Stimulated activated CD4-positive, alpha-beta T cell treated with anti-CD3 and anti-CD28 coated beads, Interleukin-12 subunit alpha, Interleukin-12 subunit beta, amount 100 ng/mL, for 4 hours (primary cell): ENCODE data around the gene CFAP410.

Experiments
- DNase-seq: peaks from one replicate; pipeline ENCODE4 v3.0.0-alpha.2; 2020

CFAP410 gene

DNA sequence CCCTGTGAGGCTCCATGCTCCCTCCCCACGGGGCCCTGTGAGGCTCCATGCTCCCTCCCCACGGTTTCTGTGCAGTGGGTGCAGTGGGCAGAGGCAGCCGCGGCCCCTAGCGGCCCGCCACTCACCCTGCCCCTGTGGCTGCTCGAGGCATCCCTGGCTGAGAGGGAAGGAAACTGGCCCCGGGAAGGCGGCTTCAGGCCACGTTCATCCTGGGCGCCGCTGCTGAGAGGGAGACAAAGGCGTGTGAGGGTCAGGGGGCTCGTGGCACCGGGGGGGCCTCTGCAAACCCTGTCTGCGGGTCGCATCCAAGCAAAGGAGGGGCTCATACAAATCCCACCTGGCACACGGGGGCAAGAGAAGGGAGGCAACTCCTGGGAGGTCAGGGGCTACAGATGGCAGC lies 8.5 kb downstream of the CFAP410 start:
- no peak for DNase-seq

DNA sequence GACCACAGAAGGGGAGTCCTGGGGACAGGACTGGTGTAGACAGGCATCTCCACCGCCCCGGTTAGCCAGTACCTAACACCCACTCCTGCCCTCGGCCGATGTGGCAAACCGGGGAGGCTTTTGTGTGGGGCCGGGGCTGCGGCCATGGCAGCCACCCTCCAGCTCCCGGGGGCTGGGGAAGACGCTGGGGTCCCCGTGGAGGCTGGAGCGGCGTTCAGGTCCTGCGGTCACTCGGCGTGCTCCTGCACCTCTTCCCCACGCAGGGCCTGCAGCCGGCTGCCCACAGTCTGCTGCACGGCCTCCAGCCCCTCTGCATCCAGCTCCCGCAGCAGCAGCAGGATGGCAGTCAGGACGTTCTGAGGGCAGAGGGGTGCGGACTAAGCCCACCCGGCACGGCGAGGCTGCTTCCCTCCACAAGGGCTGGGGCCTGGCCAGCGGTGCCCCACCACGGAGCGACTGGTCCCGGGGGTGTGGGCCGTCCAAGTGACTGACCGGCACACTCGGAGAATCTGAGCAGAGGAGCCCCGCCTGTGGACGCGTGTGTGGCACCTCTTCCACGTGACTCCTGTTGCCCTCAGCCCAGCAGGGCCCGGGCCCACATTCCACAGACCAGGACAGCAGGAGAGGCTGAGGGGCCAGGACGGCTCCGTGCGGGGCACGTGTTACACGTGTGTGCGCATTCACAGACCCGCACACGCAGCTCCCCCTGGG lies 9.1 kb downstream of the CFAP410 start:
- DNase-seq: no peak

- DNase-seq: no peak
Observed at GRCh38 chr21:44329086-44329889, 9.9 kb downstream of the CFAP410 start.

GRCh38 chr21:44328242-44328895 lies 10.8 kb downstream of the CFAP410 start:
- DNase-seq: no peak

- DNase-seq: no peak
Observed at GRCh38 chr21:44327603-44327974, 11.6 kb downstream of the CFAP410 start.

DNA sequence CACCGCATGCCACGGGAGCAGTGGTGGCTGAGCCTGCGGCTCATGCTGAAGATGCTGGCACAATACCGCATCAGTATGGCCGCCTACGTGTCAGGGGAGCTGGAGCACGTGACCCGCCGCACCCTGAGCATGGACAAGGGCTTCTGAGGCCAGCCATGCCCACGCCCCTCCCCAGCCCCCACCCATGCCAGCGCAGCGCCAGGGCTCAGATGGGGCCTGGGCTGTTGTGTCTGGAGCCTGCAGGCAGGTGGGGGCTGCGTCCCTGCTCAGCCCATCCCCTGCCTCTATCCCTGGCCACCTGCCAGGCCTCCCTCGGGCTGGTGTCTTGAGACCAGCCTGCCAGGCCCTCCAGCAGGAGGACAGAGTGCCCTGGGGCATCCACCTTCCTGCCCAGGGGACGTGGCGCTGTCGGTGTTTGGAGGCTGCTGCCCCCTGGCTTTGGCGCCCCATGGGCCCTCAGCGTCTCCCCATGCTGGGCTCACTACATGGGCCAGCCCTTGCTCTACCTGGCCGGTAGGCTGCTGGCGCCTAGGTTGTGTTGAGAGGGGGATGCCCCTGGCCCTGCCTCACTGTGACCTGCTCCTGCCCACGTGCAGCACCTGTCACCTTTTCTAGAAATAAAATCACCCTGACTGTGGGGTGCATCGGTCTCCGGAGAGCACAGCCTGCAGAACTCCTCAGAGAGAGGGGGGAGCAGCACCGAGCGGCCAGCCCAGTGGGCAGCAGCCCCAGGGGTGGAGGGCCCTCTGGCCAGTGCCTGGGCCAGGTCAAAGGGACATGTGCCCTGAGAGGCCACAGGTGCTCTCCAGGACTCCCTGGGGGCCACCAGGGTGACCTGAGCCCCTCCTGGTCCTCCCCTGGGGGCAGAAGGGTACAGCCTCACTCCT lies 12.2 kb downstream of the CFAP410 start:
- no peak for DNase-seq

- DNase-seq: no peak
Observed at GRCh38 chr21:44326272-44326647, 12.9 kb downstream of the CFAP410 start.

- DNase-seq: no peak
Observed at GRCh38 chr21:44325386-44326271, 13.6 kb downstream of the CFAP410 start.

- no peak for DNase-seq
Observed at GRCh38 chr21:44324854-44325107, 14.4 kb downstream of the CFAP410 start.

DNA sequence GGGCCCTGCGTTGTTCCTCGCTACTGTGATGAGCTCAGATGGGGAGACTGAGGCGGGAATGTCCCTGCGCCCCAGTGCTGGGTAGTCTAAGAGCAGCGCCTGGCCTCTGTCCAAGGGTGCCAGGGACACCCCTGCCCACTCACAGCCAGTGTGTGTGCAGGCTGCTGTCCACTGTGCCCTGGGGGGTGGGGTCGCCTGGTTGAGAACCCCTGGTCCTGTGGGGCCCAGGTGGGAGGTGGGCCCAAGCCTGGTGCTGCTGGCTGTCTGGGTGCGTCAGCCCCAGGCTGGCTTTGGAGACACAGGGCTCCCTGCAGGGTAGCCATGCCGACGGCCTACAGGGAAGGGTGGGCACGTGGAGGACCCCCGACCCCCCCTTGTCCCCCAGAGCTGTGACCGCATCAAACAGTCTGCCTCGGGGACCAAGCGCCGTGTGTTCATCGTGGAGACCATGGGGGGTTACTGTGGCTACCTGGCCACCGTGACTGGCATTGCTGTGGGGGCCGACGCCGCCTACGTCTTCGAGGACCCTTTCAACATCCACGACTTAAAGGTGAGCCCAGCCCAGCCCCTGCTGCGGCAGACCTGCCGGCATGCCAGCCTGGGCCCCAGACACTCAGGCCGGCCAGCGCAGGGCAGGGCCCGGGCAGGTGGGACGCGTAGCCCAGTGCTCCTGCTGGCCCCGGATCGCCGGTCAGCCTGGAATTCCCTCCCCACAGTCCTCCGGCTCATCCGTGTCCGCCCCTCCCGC lies 14.9 kb downstream of the CFAP410 start:
- DNase-seq: no peak

GRCh38 chr21:44323591-44323990 lies 15.6 kb downstream of the CFAP410 start:
- no peak for DNase-seq

GRCh38 chr21:44322621-44323325 lies 16.4 kb downstream of the CFAP410 start:
- DNase-seq: no peak

DNA sequence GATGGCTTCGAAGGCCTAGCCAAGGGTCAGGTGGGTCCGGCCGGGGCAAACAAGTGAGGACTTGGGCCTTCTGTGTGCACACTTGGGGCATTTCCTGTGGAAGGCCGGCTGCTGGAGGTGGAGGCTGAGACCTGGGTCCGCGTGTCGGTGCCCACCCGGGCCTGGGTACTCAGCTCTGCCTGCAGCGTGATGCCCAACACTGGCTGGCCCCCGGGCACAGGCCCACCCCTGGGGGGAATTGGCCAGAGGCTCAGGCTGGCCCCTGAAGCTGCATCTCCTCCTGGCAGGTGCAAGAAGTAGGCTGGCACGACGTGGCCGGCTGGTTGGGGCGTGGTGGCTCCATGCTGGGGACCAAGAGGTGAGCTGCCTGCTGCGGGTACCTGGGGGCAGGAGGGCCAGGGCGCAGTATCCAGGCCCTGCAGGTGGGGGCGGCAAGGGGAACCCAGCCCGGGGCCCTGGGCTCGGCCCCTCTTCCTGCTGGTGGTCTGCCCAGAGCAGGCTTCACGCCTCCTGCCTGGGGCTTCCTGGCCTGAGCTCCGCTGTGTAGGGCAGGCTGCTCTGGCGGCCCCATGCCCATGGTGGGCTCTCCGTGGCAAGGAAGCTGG lies 17.2 kb downstream of the CFAP410 start:
- no peak for DNase-seq

DNA sequence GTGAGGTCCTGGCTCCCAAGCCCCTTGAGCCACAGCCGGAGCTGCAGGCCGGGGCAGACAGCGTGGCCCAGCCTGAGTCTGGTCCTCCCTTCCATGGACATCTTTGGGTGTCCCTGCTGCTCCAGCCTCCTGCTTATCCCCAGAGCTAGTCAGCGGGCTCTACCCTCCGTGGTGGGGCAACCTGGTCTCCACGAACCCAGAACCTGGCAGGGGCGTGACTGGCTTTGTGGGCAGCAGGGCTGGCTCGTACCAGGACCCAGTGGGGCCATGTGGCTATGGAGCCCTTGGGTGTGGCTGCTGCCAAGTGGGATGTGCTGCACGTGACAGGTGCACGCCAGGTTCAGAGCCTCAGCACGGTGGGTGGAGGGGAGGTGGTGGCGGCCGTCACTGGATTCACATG lies 18.3 kb downstream of the CFAP410 start:
- no peak for DNase-seq

DNA sequence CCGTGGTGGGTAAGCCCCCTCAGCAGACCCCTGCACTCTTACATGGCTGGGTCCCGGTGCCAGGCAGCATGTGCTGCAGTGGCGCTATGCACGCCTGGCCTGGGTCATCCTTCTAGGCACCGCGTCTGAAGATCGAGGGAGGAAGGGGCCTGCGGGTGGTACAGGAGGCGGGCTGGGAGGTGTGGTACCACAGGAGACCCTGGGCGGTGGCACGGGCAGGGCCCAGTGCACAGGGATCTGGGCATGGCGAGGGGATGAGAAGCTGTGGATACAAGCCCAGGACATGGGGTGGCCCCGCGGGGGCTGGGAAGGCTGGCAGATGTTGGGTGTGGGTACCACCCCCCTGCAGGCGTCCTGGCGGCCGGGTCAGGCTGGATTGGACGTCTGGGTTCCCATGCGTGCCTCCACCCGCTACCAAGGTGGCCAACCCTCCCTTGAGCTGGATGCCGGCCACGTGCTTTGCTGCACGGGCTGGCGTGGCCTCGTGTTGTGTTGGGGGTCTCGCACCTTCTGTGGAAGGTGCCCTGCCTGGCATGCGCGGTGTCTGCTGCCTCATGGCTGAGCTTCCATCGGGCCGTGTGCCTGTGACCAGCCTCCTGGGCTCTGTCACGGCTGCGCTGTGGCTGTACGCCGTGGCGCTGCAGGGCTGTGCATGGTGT lies 19.7 kb downstream of the CFAP410 start:
- DNase-seq: no peak

DNA sequence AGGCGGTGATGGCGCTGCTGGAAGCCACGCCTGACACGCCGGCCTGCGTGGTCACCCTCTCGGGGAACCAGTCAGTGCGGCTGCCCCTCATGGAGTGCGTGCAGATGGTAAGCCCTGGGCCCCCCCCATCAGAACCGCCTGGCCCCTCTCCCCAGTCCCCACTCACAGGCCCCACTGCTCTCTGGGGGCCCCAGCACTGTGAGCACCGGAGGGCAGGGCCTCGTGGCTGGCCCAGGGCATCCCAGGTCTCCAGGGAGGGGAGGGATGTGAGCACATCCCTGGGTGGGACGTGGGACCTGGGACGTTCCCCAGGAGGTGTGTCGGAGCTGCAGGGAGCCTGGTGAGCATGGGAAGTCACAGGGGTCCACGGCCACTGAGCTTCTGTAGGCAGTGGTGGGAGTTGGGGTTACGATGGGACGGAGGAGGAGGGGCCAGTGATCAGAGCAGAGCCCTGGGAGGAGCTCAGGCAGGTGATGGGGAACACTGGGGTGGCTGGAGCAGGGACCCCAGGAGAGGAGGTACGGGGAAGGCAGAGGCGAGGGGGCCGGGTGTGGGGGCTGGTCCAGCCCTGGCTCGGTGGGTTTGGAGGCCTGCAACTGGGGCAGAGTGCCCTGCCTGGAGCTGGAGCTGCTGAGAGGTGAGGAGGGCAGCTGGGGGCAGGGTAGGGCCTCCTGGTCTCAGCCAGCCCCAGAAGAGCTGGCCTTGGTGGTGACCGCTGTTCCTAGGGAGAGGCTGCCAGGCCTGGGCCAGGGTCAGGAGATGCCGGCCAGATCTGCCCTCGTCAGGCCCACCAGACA lies 20.5 kb downstream of the CFAP410 start:
- no peak for DNase-seq

DNA sequence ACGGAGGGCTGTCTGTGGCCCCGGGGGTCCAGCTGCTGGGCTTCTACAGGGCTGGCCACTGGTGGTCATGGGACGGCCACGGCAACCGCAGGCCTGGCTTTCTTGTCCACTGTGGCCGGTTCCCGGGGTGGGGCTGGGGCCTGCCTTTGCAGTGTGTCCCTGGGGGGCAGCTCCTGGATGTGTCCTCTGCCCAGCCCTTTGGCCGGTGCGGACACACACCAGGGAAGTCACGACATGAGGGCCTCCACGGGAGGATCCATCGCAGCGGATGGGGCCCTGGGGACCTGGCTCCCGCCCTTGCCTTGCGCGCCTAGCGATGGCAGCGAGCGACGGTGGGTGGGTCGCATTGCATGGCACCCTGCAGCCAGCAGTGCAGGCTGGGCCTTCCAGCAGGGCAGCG lies 21.3 kb downstream of the CFAP410 start:
- DNase-seq: no peak

DNA sequence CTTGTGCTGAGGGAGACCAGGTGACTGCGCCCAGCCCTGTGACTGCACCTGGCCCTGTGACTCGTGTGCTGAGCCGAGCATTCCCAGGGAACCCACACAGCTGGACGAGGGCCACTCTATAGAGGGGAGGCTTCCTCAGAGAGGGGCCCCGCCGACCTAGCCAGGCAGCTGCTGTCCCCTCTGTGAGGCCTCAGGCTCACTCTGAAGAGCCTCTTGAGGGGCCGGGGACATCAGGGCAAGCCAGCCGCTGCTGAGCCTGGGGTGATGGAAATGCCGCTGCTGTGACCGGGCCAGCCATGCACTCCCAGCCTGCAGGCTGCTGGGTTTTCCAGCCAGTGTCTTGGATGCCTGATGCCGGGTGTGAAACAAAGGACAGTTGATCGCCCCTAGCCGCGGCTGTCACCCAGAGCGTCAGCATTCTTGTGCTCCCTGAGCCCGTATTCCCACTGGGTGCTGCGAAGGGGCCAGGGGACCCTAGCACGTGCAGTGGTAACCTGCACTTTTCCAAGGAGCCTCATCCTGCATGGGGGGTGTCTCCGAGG lies 21.9 kb downstream of the CFAP410 start:
- DNase-seq: no peak
